ENCODE measurements around the gene VPS4B. TPM values are rescaled to one million over a fixed set of nuclear protein-coding genes. Genes with fewer than 3 reads are reported as not detected.

The VPS4B gene
- total and polyA plus RNA-seq, 10 of the 15 experiments (the other 5 are each of a cell fraction or from before 2014, with no cell fraction given) = 21.4 to 37.6 (median 29.8) TPM

DNA sequence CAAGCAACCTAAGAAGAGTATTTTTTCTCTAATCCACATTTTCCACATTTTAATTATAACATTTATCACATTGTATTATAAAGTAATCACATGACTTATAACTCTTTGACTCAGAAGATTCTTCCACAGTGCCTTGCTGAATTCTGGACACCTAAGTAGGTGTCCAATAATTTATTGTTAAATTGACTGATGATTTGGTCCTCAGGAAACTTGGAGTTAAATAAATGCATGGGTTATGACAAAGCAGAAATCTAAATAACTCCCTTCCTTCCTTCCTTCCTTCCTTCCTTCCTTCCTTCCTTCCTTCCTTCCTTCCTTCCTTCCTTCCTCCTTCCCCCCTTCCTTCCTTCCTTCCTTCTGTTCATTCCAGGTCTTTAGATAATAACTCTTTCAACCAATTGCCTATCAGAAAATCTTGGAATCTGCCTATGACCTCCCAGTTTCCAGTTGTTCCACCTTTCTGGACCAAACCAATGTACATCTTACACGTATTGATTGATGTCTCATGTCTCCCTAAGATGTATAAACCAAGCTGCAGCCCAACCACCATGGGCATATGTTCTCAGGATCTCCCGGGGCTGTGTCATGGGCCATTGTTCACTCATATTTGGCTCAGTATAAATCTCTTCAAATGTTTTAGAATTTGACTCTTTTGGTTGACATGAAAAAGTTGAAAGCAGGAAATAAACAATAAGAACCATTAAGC lies 44.8 kb downstream of the VPS4B start:
- Histone ChIP-seq H3K4me1 (ENCODE audit: control insufficient read depth, insufficient read depth, low read length) (peaks cover 5% of the 10 kb centered on the region), H2AFZ (ENCODE audit: control insufficient read depth, low read depth, low read length) (no peak overlapping the region), H3K9ac (ENCODE audit: control insufficient read depth, insufficient read depth, low read length) (no peak overlapping the region), H3K9me3 (replicated peaks; ENCODE audit: control insufficient read depth, insufficient read depth, low read length) (no peaks in the 10 kb centered on the region; the same call in 2 of the 3 replicates), H4K20me1 (ENCODE audit: control insufficient read depth, insufficient read depth) (no peaks in the 10 kb centered on the region), H3K4me2 (ENCODE audit: control insufficient read depth, insufficient read depth) (no peak overlapping the region), H3K27ac (ENCODE audit: control insufficient read depth, insufficient read depth) (no peak overlapping the region), H3K36me3 (ENCODE audit: control insufficient read depth in 2 of 2, insufficient read depth in 2 of 2, low read length in 1 of 2) (no peaks in the 10 kb centered on the region), H3K27me3 (replicated peaks in 1 of 2; ENCODE audit: control insufficient read depth in 2 of 2, insufficient read depth in 2 of 2, low read length in 1 of 2) (no peaks in the 10 kb centered on the region), H3K4me3 (no peak overlapping the region), H3K79me2 (ENCODE audit: control insufficient read depth, insufficient read depth, low read length) (no peaks in the 10 kb centered on the region)
- WGBS (ENCODE audit: insufficient coverage, insufficient replicate concordance, low lambda C conversion rate, missing lambda C conversion rate) = 35% methylated on average over 2 of the region's 2 CpGs
- TF ChIP-seq ETV6 (conservative IDR thresholded peaks at IDR 0.05 in 1 of 2, IDR thresholded peaks at IDR 0.05 in 1 of 2; ENCODE audit: borderline replicate concordance in 1 of 2, low read depth in 1 of 2) = peak in 1 of 2 experiments; percentile 64; a peak in 1 of 4 replicates
- no peak for TF ChIP-seq ZNF592 (IDR thresholded peaks at IDR 0.05)
- TF ChIP-seq, protein P1, sequence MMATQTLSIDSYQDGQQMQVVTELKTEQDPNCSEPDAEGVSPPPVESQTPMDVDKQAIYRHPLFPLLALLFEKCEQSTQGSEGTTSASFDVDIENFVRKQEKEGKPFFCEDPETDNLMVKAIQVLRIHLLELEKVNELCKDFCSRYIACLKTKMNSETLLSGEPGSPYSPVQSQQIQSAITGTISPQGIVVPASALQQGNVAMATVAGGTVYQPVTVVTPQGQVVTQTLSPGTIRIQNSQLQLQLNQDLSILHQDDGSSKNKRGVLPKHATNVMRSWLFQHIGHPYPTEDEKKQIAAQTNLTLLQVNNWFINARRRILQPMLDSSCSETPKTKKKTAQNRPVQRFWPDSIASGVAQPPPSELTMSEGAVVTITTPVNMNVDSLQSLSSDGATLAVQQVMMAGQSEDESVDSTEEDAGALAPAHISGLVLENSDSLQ (IDR thresholded peaks at IDR 0.05) = no peak
- TF ChIP-seq CTCF (IDR thresholded peaks at IDR 0.05 in 2 of 3, conservative IDR thresholded peaks at IDR 0.05 in 1 of 3; ENCODE audit: control insufficient read depth in 2 of 3, extremely low read depth in 1 of 3, insufficient read depth in 1 of 3, low read depth in 3 of 3, low read length in 3 of 3) = no peak
- RAD21 ChIA-PET (ENCODE audit: unreplicated experiment) = no interaction called here
- BruUV-seq (replicated peaks) = no TSS peak
- ATAC-seq = no peak
- POLR2A ChIA-PET = no interaction called here
- no peak for DNase-seq (ENCODE audit: low read depth, low spot score)
- SMC1A ChIA-PET (ENCODE audit: uncharacterized antibody, unreplicated experiment) = interaction anchor here (1.1 to 1.3 kb wide), 3 partner anchors 18 to 55 kb away, joined by 3 read pairs; no protein-coding TSS in a partner anchor
- intact Hi-C loops (cut with micrococcal nuclease; ENCODE audit: unreplicated experiment) = no loop called here
- in situ Hi-C loops (cut with MboI) = no loop called here
- CTCF ChIA-PET = interaction anchor here (0.9 kb wide), 1 partner anchor 61 kb away, joined by 3 read pairs; no protein-coding TSS in a partner anchor
- no peak for FAIRE-seq

All from GM12878 (cell line).